GM12878 (cell line): ENCODE results near the gene NFASC. TPM values are rescaled to one million over a fixed set of nuclear protein-coding genes. Genes with fewer than 3 reads are reported as not detected.

ENCODE experiments used
- ATAC-seq: fragments of 200-7000 bp; cut with Tn5 transposase; 3 replicates; pipeline ENCODE4 v1.9.1; 2020; ENCODE audit warnings: mild to moderate bottlenecking, moderate library complexity
- BruUV-seq: library from RNA; stranded (reverse); fragments of 400-500 nt; replicated peaks from 2 replicates; lab custom pipeline; 2021; lab: Mats Ljungman, UMichigan
- CTCF ChIA-PET: fragments of 300-600 bp; sonication (Branson Sonifier 250); formaldehyde crosslinking; extraction: SDS; loops from one replicate; lab custom pipeline; 2021; ENCODE audit warnings: inconsistent platforms; lab: Yijun Ruan, JAX
- POLR2A ChIA-PET: fragments of 350-600 bp; formaldehyde crosslinking; extraction: SDS; loops from one replicate; lab custom pipeline; 2021; ENCODE audit warnings: inconsistent platforms; lab: Charles Lee
- RAD21 ChIA-PET: fragments of 300-600 bp; sonication (Branson Sonifier 250); formaldehyde crosslinking; loops from one replicate; lab custom pipeline; 2023; ENCODE audit warnings: antibody characterized with exemption; ENCODE audit not compliant: unreplicated experiment; lab: Charles Lee
- SMC1A ChIA-PET: fragments of 300-600 bp; sonication (Branson Sonifier 250); formaldehyde crosslinking; loops from one replicate; lab custom pipeline; 2023; ENCODE audit not compliant: unreplicated experiment, uncharacterized antibody; lab: Charles Lee
- DNase-seq: peaks from one replicate; pipeline ENCODE4 v3.0.0-alpha.2; 2011; ENCODE audit warnings: low read depth, low spot score
- FAIRE-seq: peaks from 3 replicates; lab custom pipeline; 2011; peaks lifted over from hg19 to GRCh38; lab: Jason Lieb, UNC
- H2AFZ ChIP-seq: 2 replicates; pipeline ENCODE4 v1.6.0; 2011; ENCODE audit warnings: low read depth, low read length, control low read depth; ENCODE audit not compliant: control insufficient read depth
- H3K27ac ChIP-seq: 2 replicates; pipeline ENCODE4 v1.5.1; 2011; ENCODE audit warnings: control low read depth; ENCODE audit not compliant: control insufficient read depth, insufficient read depth
- H3K27me3 ChIP-seq, 2 experiments: replicated peaks in 1 of 2; 2 replicates each; pipeline versions ENCODE4 v1.6.0 to v1.6.1; 2011; ENCODE audit warnings: low read length in 1 of 2; ENCODE audit not compliant: control insufficient read depth in 2 of 2, insufficient read depth in 2 of 2
- H3K36me3 ChIP-seq, 2 experiments: 2 replicates each; pipeline ENCODE4 v1.5.1; 2011; ENCODE audit warnings: low read length in 1 of 2; ENCODE audit not compliant: control insufficient read depth in 2 of 2, insufficient read depth in 2 of 2
- H3K4me1 ChIP-seq: 2 replicates; pipeline ENCODE4 v1.6.1; 2011; ENCODE audit warnings: mild to moderate bottlenecking, low read length, moderate library complexity, mixed read lengths; ENCODE audit not compliant: control insufficient read depth, insufficient read depth
- H3K4me2 ChIP-seq: 2 replicates; pipeline ENCODE4 v1.6.0; 2011; ENCODE audit warnings: control low read depth; ENCODE audit not compliant: control insufficient read depth, insufficient read depth
- H3K4me3 ChIP-seq: fragments of 200-600 bp; sonication (generic); 2 replicates; pipeline ENCODE4 v1.5.1; 2016
- H3K79me2 ChIP-seq: 2 replicates; pipeline ENCODE4 v1.6.0; 2011; ENCODE audit warnings: low read length; ENCODE audit not compliant: control insufficient read depth, insufficient read depth
- H3K9ac ChIP-seq: 2 replicates; pipeline ENCODE4 v1.8.0; 2011; ENCODE audit warnings: low read length, control low read depth, mixed read lengths; ENCODE audit not compliant: control insufficient read depth, insufficient read depth
- H3K9me3 ChIP-seq: replicated peaks from 3 replicates; pipeline ENCODE4 v1.5.1; 2011; ENCODE audit warnings: mild to moderate bottlenecking, low read length; ENCODE audit not compliant: control insufficient read depth, insufficient read depth
- H4K20me1 ChIP-seq: 2 replicates; pipeline ENCODE4 v1.6.0; 2011; ENCODE audit not compliant: control insufficient read depth, insufficient read depth
- CBX5 ChIP-seq: sonication (generic); IDR thresholded peaks from 2 replicates; pipeline ENCODE4 v1.6.1; 2016; ENCODE audit warnings: low read depth, moderate library complexity, mild to moderate bottlenecking, inconsistent platforms
- CHD2 ChIP-seq: IDR thresholded peaks from 2 replicates; pipeline ENCODE4 v1.6.1; 2011; ENCODE audit warnings: low read depth, low read length, improper control_type of control experiment, borderline replicate concordance
- CREM ChIP-seq: IDR thresholded peaks from 2 replicates; pipeline ENCODE4 v1.6.1; 2014; ENCODE audit warnings: antibody characterized with exemption, low read depth
- ETV6 ChIP-seq, 2 experiments: fragments of 450-650 bp in 1 of 2; IDR thresholded peaks in 1 of 2; conservative IDR thresholded peaks in 1 of 2; 2 replicates each; pipeline ENCODE4 v1.6.1; 2014; ENCODE audit warnings: antibody characterized with exemption in 1 of 2, borderline replicate concordance in 1 of 2, low read depth in 1 of 2, mild to moderate bottlenecking in 1 of 2, moderate library complexity in 1 of 2
- MAX ChIP-seq: IDR thresholded peaks from 2 replicates; pipeline ENCODE4 v1.6.1; 2012; ENCODE audit warnings: low read depth, low read length, improper control_type of control experiment
- MEF2A ChIP-seq: IDR thresholded peaks from 2 replicates; pipeline ENCODE4 v1.6.1; 2011; ENCODE audit warnings: low read depth, mild to moderate bottlenecking, low read length, moderate library complexity; ENCODE audit not compliant: insufficient read depth
- MYC ChIP-seq: IDR thresholded peaks from 2 replicates; pipeline ENCODE4 v1.6.1; 2011; ENCODE audit warnings: mild to moderate bottlenecking, low read length, moderate library complexity, inconsistent platforms; ENCODE audit not compliant: insufficient read depth, insufficient replicate concordance, insufficient read length, severe bottlenecking
- NBN ChIP-seq: fragments of 450-650 bp; IDR thresholded peaks from 2 replicates; pipeline ENCODE4 v1.6.1; 2016
- NRF1 ChIP-seq: conservative IDR thresholded peaks from 2 replicates; pipeline ENCODE4 v1.6.1; 2011; ENCODE audit warnings: mild to moderate bottlenecking, low read depth, low read length, improper control_type of control experiment
- POLR2A ChIP-seq: IDR thresholded peaks from 2 replicates; pipeline ENCODE4 v1.6.1; 2011; ENCODE audit warnings: low read depth, mild to moderate bottlenecking, low read length
- POLR2AphosphoS2 ChIP-seq: IDR thresholded peaks from 2 replicates; pipeline ENCODE4 v1.6.1; 2011; ENCODE audit warnings: low read depth, mild to moderate bottlenecking, low read length, improper control_type of control experiment, moderate library complexity
- POLR2AphosphoS5 ChIP-seq: IDR thresholded peaks from 2 replicates; pipeline ENCODE4 v1.6.1; 2011; ENCODE audit warnings: mild to moderate bottlenecking, low read length, inconsistent platforms
- SMAD1 ChIP-seq: fragments of 450-650 bp; IDR thresholded peaks from 2 replicates; pipeline ENCODE4 v1.6.1; 2018; ENCODE audit warnings: mild to moderate bottlenecking, low read depth; ENCODE audit not compliant: partially characterized antibody
- SMARCA5 ChIP-seq: fragments of 450-650 bp; IDR thresholded peaks from 2 replicates; pipeline ENCODE4 v1.6.1; 2017; ENCODE audit warnings: mild to moderate bottlenecking
- SPI1 ChIP-seq: IDR thresholded peaks from 2 replicates; pipeline ENCODE4 v1.6.1; 2011; ENCODE audit warnings: low read depth, mild to moderate bottlenecking, low read length, moderate library complexity, borderline replicate concordance; ENCODE audit not compliant: insufficient read depth
- TARDBP ChIP-seq: IDR thresholded peaks from 2 replicates; pipeline ENCODE4 v1.6.1; 2016; ENCODE audit warnings: borderline replicate concordance
- TBL1XR1 ChIP-seq: IDR thresholded peaks from 2 replicates; pipeline ENCODE4 v1.6.1; 2012; ENCODE audit warnings: low read depth, low read length, improper control_type of control experiment
- TCF12 ChIP-seq: IDR thresholded peaks from 2 replicates; pipeline ENCODE4 v1.6.1; 2011; ENCODE audit warnings: low read depth, mild to moderate bottlenecking, low read length
- ZNF24 ChIP-seq: fragments of 450-650 bp; IDR thresholded peaks from 2 replicates; pipeline ENCODE4 v1.6.1; 2017; ENCODE audit warnings: antibody characterized with exemption, mild to moderate bottlenecking
- WGBS: methylation state at CpG from one replicate; pipeline ENCODE4 v1.1.6; 2016; ENCODE audit warnings: low lambda C conversion rate; ENCODE audit not compliant: insufficient replicate concordance, insufficient coverage; ENCODE audit errors: missing lambda C conversion rate; 5-methylcytosine and 5-hydroxymethylcytosine counted together
- in situ Hi-C: fragments of 300-500 bp; cut with MboI; formaldehyde crosslinking; loops from 9 replicates; pipeline ENCODE4 v1.14.3; 2018; ENCODE audit warnings: mixed read lengths
- intact Hi-C: fragments of 100-400 bp; cut with micrococcal nuclease; formaldehyde crosslinking; loops from one replicate; pipeline ENCODE4 v1.14.2; 2022; ENCODE audit not compliant: unreplicated experiment
- polyA plus RNA-seq, 11 experiments: library from polyadenylated mRNA; depleted of rRNA in 4 of 11; unstranded in 6 of 11; stranded (reverse) in 5 of 11; fragments of >200 nt; fragmentation: Nextera tagmentation in 4 of 11; fragmentation: Illumina TruSeq in 1 of 11; extraction: Ambion mirVana in 4 of 11; extraction: Trizol in 1 of 11; gene quantifications; 1 replicate in 1 of 11; 2 replicates in 10 of 11; pipeline versions ENCODE4 v1.2.1 to v1.2.3, GENCODE V29; 2011 to 2016; ENCODE audit warnings: inconsistent platforms in 2 of 11, missing spikeins in 2 of 11, low read depth in 1 of 11
- total RNA-seq, 4 experiments: library from RNA; depleted of rRNA in 3 of 4; stranded (reverse); fragments of >200 nt in 3 of 4; fragmentation: Illumina TruSeq in 1 of 4; extraction: Trizol in 1 of 4; gene quantifications; 2 replicates each; pipeline versions ENCODE4 v1.2.1 to v1.2.3, GENCODE V29; 2013 to 2021
- TF ChIP-seq, protein P1 (sequence below), 3 experiments: IDR thresholded peaks in 2 of 3; conservative IDR thresholded peaks in 1 of 3; 2 replicates each; pipeline ENCODE4 v1.5.1; 2011; ENCODE audit warnings: low read depth in 3 of 3, low read length in 3 of 3, mild to moderate bottlenecking in 3 of 3, control low read depth in 2 of 3, moderate library complexity in 2 of 3, inconsistent platforms in 1 of 3, mixed read lengths in 1 of 3; ENCODE audit not compliant: control insufficient read depth in 2 of 3, insufficient read depth in 1 of 3; ENCODE audit errors: extremely low read depth in 1 of 3

Gene NFASC
- total and polyA plus RNA-seq, 10 of the 15 experiments (the other 5 are each of a cell fraction or from before 2014, with no cell fraction given) = 0.04 to 0.31 (median 0.12) TPM; not detected in 4

DNA sequence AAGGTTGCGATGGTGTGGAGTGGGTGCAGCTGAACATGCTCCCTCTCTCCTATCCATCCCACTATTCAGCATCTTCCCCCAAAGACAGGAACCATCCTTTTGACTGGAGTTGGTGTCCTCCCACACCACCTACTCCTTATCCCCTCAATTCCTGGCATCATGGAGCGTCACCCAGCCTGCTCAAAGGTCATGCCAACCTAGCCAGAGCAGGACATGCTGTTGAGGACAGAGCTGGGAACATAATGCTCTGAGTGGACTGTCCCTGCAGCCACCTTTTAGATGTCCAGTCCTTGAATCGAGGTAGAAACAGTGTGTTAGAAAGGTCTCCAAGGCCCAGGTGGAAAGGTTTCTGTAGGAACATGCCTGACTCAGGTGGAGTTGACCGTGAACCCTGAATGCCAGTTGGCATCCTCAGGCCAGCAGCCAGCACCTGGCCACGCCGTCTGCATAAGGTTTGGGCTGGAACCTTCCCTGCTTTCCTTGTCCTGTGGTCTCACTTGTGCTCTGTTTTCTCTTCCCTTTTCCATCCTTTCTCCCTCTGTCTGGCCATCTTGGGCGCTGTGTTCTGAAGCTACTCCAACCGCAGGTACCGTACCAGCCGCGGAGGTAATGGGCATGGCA lies 120.2 kb downstream of the NFASC start:
- ChIA-PET CTCF (interaction anchor here (0.6 to 7.9 kb wide), 9 partner anchors 11 to 265 kb away, joined by 3 to 151 read pairs (median 5); no protein-coding TSS in a partner anchor), POLR2A (no interaction called here), SMC1A (interaction anchor here (1.1 to 2.5 kb wide), 5 partner anchors 61 to 265 kb away, joined by 3 to 11 read pairs (median 8); no protein-coding TSS in a partner anchor), RAD21 (interaction anchor here (0.7 to 3.8 kb wide), 4 partner anchors 72 to 266 kb away, joined by 3 to 81 read pairs (median 10); no protein-coding TSS in a partner anchor)
- 42% methylated on average over 10 of the region's 11 CpGs for WGBS
- peaks cover 0 to 4% of the 10 kb centered on the region in 2 experiments; a peak in 1 of 4 replicates for H3K27me3 ChIP-seq
- FAIRE-seq (no peak), ATAC-seq (no peak), DNase-seq (no peak)
- H3K9me3 ChIP-seq = no peaks in the 10 kb centered on the region
- H3K4me2 ChIP-seq = no peak overlapping the region
- no peaks in the 10 kb centered on the region for H3K36me3 ChIP-seq
- no peak overlapping the region for H3K9ac ChIP-seq
- intact Hi-C loops (no loop called here), in situ Hi-C loops (no loop called here)
- H2AFZ ChIP-seq = no peak overlapping the region
- H3K79me2 ChIP-seq = no peaks in the 10 kb centered on the region
- no peaks in the 10 kb centered on the region for H4K20me1 ChIP-seq
- H3K27ac ChIP-seq = no peak overlapping the region
- no peaks in the 10 kb centered on the region; the same call in 1 of the 2 replicates for H3K4me1 ChIP-seq
- no TSS peak for BruUV-seq
- TF ChIP-seq TCF12 (no peak), MAX (no peak), POLR2A (no peak), TARDBP (no peak), MYC (no peak), ETV6 (conservative IDR thresholded peaks at IDR 0.05 in 1 of 2, IDR thresholded peaks at IDR 0.05 in 1 of 2; ENCODE audit: borderline replicate concordance in 1 of 2, low read depth in 1 of 2) (no peak), MEF2A (no peak), CHD2 (no peak), SMAD1 (no peak), POLR2AphosphoS5 (no peak), SPI1 (no peak), ZNF24 (no peak), NBN (no peak), NRF1 (no peak), CREM (no peak), TBL1XR1 (no peak), CBX5 (no peak), POLR2AphosphoS2 (no peak), SMARCA5 (no peak)
- TF ChIP-seq, protein P1, sequence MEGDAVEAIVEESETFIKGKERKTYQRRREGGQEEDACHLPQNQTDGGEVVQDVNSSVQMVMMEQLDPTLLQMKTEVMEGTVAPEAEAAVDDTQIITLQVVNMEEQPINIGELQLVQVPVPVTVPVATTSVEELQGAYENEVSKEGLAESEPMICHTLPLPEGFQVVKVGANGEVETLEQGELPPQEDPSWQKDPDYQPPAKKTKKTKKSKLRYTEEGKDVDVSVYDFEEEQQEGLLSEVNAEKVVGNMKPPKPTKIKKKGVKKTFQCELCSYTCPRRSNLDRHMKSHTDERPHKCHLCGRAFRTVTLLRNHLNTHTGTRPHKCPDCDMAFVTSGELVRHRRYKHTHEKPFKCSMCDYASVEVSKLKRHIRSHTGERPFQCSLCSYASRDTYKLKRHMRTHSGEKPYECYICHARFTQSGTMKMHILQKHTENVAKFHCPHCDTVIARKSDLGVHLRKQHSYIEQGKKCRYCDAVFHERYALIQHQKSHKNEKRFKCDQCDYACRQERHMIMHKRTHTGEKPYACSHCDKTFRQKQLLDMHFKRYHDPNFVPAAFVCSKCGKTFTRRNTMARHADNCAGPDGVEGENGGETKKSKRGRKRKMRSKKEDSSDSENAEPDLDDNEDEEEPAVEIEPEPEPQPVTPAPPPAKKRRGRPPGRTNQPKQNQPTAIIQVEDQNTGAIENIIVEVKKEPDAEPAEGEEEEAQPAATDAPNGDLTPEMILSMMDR (IDR thresholded peaks at IDR 0.05 in 2 of 3, conservative IDR thresholded peaks at IDR 0.05 in 1 of 3; ENCODE audit: control insufficient read depth in 2 of 3, extremely low read depth in 1 of 3, insufficient read depth in 1 of 3, low read depth in 3 of 3, low read length in 3 of 3) = no peak
- H3K4me3 ChIP-seq = no peak overlapping the region
